CD14-positive monocyte (primary cell): Measurements from ENCODE around the gene CTNND2. TPM values are rescaled to one million over a fixed set of nuclear protein-coding genes. Genes with fewer than 3 reads are reported as not detected.

Experiments
- DNase-seq, 3 donors: peaks; one replicate each; pipeline ENCODE4 v3.0.0-alpha.2; 2011 to 2022
- H2AFZ ChIP-seq: 2 replicates; pipeline ENCODE4 v1.6.0; 2012; ENCODE audit warnings: mild to moderate bottlenecking, low read depth, low read length, inconsistent platforms; ENCODE audit not compliant: insufficient read depth, poor library complexity, severe bottlenecking
- H3K27ac ChIP-seq, 2 donors: 1 replicate in 1 of 2; 2 replicates in 1 of 2; pipeline ENCODE4 v1.5.1; 2012 to 2013; ENCODE audit warnings: low read length in 2 of 2, control low read depth in 1 of 2, inconsistent platforms in 1 of 2, low read depth in 1 of 2, mild to moderate bottlenecking in 1 of 2
- H3K27me3 ChIP-seq, 2 donors: one replicate each; pipeline versions ENCODE4 v1.6.0 to v1.6.1; 2011 to 2013; ENCODE audit warnings: low read length in 2 of 2; ENCODE audit not compliant: control insufficient read depth in 2 of 2, insufficient read depth in 2 of 2
- H3K36me3 ChIP-seq, 2 donors: replicated peaks in 1 of 2; 1 replicate in 1 of 2; 2 replicates in 1 of 2; pipeline versions ENCODE4 v1.5.1 to v1.6.1; 2012 to 2013; ENCODE audit warnings: low read length in 2 of 2, control low read depth in 1 of 2, inconsistent platforms in 1 of 2, mild to moderate bottlenecking in 1 of 2; ENCODE audit not compliant: insufficient read depth in 2 of 2, control insufficient read depth in 1 of 2
- H3K4me1 ChIP-seq, 2 donors: 1 replicate in 1 of 2; 2 replicates in 1 of 2; pipeline versions ENCODE4 v1.5.1 to v1.6.1; 2012 to 2013; ENCODE audit warnings: low read length in 2 of 2, control low read depth in 1 of 2, inconsistent platforms in 1 of 2, mild to moderate bottlenecking in 1 of 2, moderate library complexity in 1 of 2; ENCODE audit not compliant: insufficient read depth in 2 of 2, control insufficient read depth in 1 of 2
- H3K4me2 ChIP-seq: replicated peaks from 2 replicates; pipeline ENCODE3; 2012; ENCODE audit warnings: low read length, moderate library complexity, mild to moderate bottlenecking; ENCODE audit not compliant: poor library complexity, severe bottlenecking; ENCODE audit errors: extremely low read depth
- H3K4me3 ChIP-seq, 3 experiments: fragments of 200-600 bp in 1 of 3; sonication (generic) in 1 of 3; replicated peaks in 1 of 3; 1 replicate in 2 of 3; 2 replicates in 1 of 3; pipeline ENCODE4 v1.5.1; 2011 to 2013; ENCODE audit warnings: low read length in 3 of 3, mild to moderate bottlenecking in 3 of 3, control low read depth in 2 of 3, low read depth in 2 of 3, inconsistent platforms in 1 of 3, moderate library complexity in 1 of 3
- H3K79me2 ChIP-seq: 2 replicates; pipeline ENCODE4 v1.6.0; 2012; ENCODE audit warnings: mild to moderate bottlenecking, control low read depth, inconsistent platforms, low read length, moderate library complexity; ENCODE audit not compliant: insufficient read depth
- H3K9ac ChIP-seq: 2 replicates; pipeline ENCODE4 v1.6.0; 2017; ENCODE audit warnings: low read length, mild to moderate bottlenecking; ENCODE audit not compliant: insufficient read depth, poor library complexity, severe bottlenecking
- H3K9me3 ChIP-seq, 2 donors: replicated peaks in 1 of 2; 1 replicate in 1 of 2; 2 replicates in 1 of 2; pipeline versions ENCODE4 v1.5.1 to v1.6.1; 2012 to 2013; ENCODE audit warnings: low read length in 2 of 2, control low read depth in 1 of 2; ENCODE audit not compliant: control insufficient read depth in 1 of 2, insufficient read depth in 1 of 2
- H4K20me1 ChIP-seq: 2 replicates; pipeline ENCODE4 v1.6.0; 2012; ENCODE audit warnings: mild to moderate bottlenecking, low read length, control low read depth, moderate library complexity; ENCODE audit not compliant: insufficient read depth
- H3K27ac Mint-ChIP-seq, 7 donors: one replicate each; pipeline ENCODE4 v1.8.0; 2020; ENCODE audit warnings: mild to moderate bottlenecking in 7 of 7, mixed read lengths in 7 of 7, moderate library complexity in 6 of 7, inconsistent platforms in 2 of 7
- H3K27me3 Mint-ChIP-seq, 3 donors: one replicate each; pipeline ENCODE4 v1.8.0; 2021 to 2022; ENCODE audit warnings: low read depth in 3 of 3, mild to moderate bottlenecking in 3 of 3, mixed read lengths in 3 of 3, moderate library complexity in 3 of 3, inconsistent platforms in 1 of 3
- H3K36me3 Mint-ChIP-seq, 2 donors: one replicate each; pipeline ENCODE4 v1.8.0; 2020; ENCODE audit warnings: mixed read lengths in 2 of 2, inconsistent platforms in 1 of 2, mild to moderate bottlenecking in 1 of 2
- H3K4me1 Mint-ChIP-seq: one replicate; pipeline ENCODE4 v1.8.0; 2020; ENCODE audit warnings: mild to moderate bottlenecking, mixed read lengths
- H3K4me3 Mint-ChIP-seq, 2 donors: one replicate each; pipeline ENCODE4 v1.8.0; 2020; ENCODE audit warnings: mild to moderate bottlenecking in 2 of 2, mixed read lengths in 2 of 2, moderate library complexity in 1 of 2
- H3K9me3 Mint-ChIP-seq, 7 donors: one replicate each; pipeline ENCODE4 v1.8.0; 2020 to 2022; ENCODE audit warnings: mixed read lengths in 7 of 7, mild to moderate bottlenecking in 6 of 7, moderate library complexity in 6 of 7, inconsistent platforms in 2 of 7
- WGBS: methylation state at CpG from one replicate; pipeline ENCODE4 v1.1.5; 2013; ENCODE audit warnings: missing lambda C conversion rate; ENCODE audit not compliant: insufficient coverage; 5-methylcytosine and 5-hydroxymethylcytosine counted together
- intact Hi-C, 2 donors: fragments of 100-400 bp; cut with micrococcal nuclease; formaldehyde crosslinking; loops; one replicate each; pipeline versions ENCODE4 v1.15.0 to v1.15.1; 2023
- polyA plus RNA-seq, 3 donors: library from polyadenylated mRNA; depleted of rRNA in 1 of 3; unstranded in 2 of 3; stranded (reverse) in 1 of 3; fragments of 300-500 nt in 2 of 3; fragments of >200 nt in 1 of 3; fragmentation: Illumina TruSeq in 2 of 3; gene quantifications; 1 replicate in 2 of 3; 2 replicates in 1 of 3; pipeline ENCODE4 v1.2.3, GENCODE V29; 2012 to 2021
- TF ChIP-seq, protein P1 (sequence below): fragments of 200-600 bp; IDR thresholded peaks from one replicate; pipeline ENCODE4 v1.8.0; 2022; ENCODE audit warnings: antibody characterized with exemption, mild to moderate bottlenecking

CTNND2 gene
- polyA plus RNA-seq, 3 donors = not detected

DNA sequence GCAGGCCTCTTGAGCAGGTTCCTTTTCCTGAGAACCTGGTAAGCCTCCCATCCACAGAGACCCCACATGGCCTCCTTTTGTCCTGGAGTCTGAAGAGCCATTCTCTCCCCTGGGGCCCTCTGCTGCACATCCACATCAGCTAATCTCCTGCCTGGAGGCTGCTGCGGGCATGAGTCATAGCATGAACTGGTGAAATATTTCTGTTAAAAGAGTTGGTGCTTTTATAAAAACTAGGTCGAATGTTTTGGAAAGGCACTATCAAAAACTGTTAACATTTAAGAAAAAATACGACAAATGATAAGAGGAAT lies 399.4 kb downstream of the CTNND2 start:
- intact Hi-C loops = no loop called here
- H4K20me1 ChIP-seq = no peaks in the 10 kb centered on the region
- H3K79me2 ChIP-seq = no peaks in the 10 kb centered on the region
- H3K36me3 ChIP-seq = no peaks in the 10 kb centered on the region
- Mint-ChIP-seq H3K4me3 (no peak overlapping the region), H3K27ac (no peak overlapping the region), H3K36me3 (no peaks in the 10 kb centered on the region), H3K9me3 (peaks cover 0 to 2% (median 0%) of the 10 kb centered on the region in 7 donors), H3K4me1 (no peaks in the 10 kb centered on the region), H3K27me3 (peaks cover 0 to 2% (median 1%) of the 10 kb centered on the region in 3 donors)
- H3K4me2 ChIP-seq = no peak overlapping the region
- no peaks in the 10 kb centered on the region for H3K27me3 ChIP-seq
- H2AFZ ChIP-seq = no peak overlapping the region
- no peak for DNase-seq
- no peak overlapping the region for H3K9ac ChIP-seq
- no peak overlapping the region for H3K4me3 ChIP-seq
- H3K9me3 ChIP-seq = no peaks in the 10 kb centered on the region
- WGBS = no CpG with 5 or more reads among the region's 3 CpGs
- no peak overlapping the region for H3K27ac ChIP-seq
- TF ChIP-seq, protein P1, sequence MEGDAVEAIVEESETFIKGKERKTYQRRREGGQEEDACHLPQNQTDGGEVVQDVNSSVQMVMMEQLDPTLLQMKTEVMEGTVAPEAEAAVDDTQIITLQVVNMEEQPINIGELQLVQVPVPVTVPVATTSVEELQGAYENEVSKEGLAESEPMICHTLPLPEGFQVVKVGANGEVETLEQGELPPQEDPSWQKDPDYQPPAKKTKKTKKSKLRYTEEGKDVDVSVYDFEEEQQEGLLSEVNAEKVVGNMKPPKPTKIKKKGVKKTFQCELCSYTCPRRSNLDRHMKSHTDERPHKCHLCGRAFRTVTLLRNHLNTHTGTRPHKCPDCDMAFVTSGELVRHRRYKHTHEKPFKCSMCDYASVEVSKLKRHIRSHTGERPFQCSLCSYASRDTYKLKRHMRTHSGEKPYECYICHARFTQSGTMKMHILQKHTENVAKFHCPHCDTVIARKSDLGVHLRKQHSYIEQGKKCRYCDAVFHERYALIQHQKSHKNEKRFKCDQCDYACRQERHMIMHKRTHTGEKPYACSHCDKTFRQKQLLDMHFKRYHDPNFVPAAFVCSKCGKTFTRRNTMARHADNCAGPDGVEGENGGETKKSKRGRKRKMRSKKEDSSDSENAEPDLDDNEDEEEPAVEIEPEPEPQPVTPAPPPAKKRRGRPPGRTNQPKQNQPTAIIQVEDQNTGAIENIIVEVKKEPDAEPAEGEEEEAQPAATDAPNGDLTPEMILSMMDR = no peak
- H3K4me1 ChIP-seq = no peaks in the 10 kb centered on the region

GRCh38 chr5:11504065-11504885 lies 400.0 kb downstream of the CTNND2 start:
- H3K9me3 ChIP-seq = no peaks in the 10 kb centered on the region
- H3K4me1 ChIP-seq = no peaks in the 10 kb centered on the region
- H3K4me3 Mint-ChIP-seq = no peak overlapping the region
- intact Hi-C loops = no loop called here
- H2AFZ ChIP-seq = no peak overlapping the region
- H3K36me3 Mint-ChIP-seq = no peaks in the 10 kb centered on the region
- H3K4me1 Mint-ChIP-seq = no peaks in the 10 kb centered on the region
- no peaks in the 10 kb centered on the region for H4K20me1 ChIP-seq
- no peak overlapping the region for H3K9ac ChIP-seq
- H3K27me3 Mint-ChIP-seq = peaks cover 0 to 2% (median 1%) of the 10 kb centered on the region in 3 donors
- no peak overlapping the region for H3K27ac ChIP-seq
- H3K36me3 ChIP-seq = no peaks in the 10 kb centered on the region
- 89% methylated on average over 4 of the region's 12 CpGs for WGBS
- no peaks in the 10 kb centered on the region for H3K27me3 ChIP-seq
- H3K9me3 Mint-ChIP-seq = peaks cover 0 to 2% (median 0%) of the 10 kb centered on the region in 7 donors
- no peak for DNase-seq
- no peak overlapping the region for H3K4me3 ChIP-seq
- no peak overlapping the region for H3K27ac Mint-ChIP-seq
- H3K4me2 ChIP-seq = no peak overlapping the region
- H3K79me2 ChIP-seq = no peaks in the 10 kb centered on the region
- TF ChIP-seq, protein P1 = no peak
